Osteoblast (primary cell): ENCODE measurements around the gene POLR3H. TPM values are rescaled to one million over a fixed set of nuclear protein-coding genes. Genes with fewer than 3 reads are reported as not detected.

Experiments used
- DNase-seq: peaks from one replicate; pipeline ENCODE4 v3.0.0; 2011; ENCODE audit warnings: low spot score, mixed read lengths; ENCODE audit not compliant: insufficient read length; ENCODE audit errors: missing footprints
- H2AFZ ChIP-seq: 2 replicates; pipeline ENCODE4 v1.6.0; 2011; ENCODE audit warnings: mild to moderate bottlenecking, low read length
- H3K27ac ChIP-seq: 2 replicates; pipeline ENCODE4 v1.5.1; 2011; ENCODE audit warnings: mild to moderate bottlenecking, low read depth, low read length, moderate library complexity
- H3K27me3 ChIP-seq: 2 replicates; pipeline ENCODE4 v1.6.0; 2012; ENCODE audit warnings: mild to moderate bottlenecking, control low read depth, inconsistent platforms, low read length, moderate library complexity; ENCODE audit not compliant: insufficient read depth
- H3K36me3 ChIP-seq: 2 replicates; pipeline ENCODE4 v1.5.1; 2011; ENCODE audit warnings: mild to moderate bottlenecking, low read length, control low read depth, moderate library complexity; ENCODE audit not compliant: insufficient read depth
- H3K4me1 ChIP-seq: 2 replicates; pipeline ENCODE4 v1.5.1; 2011; ENCODE audit warnings: mild to moderate bottlenecking, low read length, control low read depth, moderate library complexity; ENCODE audit not compliant: insufficient read depth
- H3K4me2 ChIP-seq: 2 replicates; pipeline ENCODE4 v1.6.0; 2011; ENCODE audit warnings: mild to moderate bottlenecking, low read length; ENCODE audit not compliant: insufficient read depth
- H3K4me3 ChIP-seq: fragments of 200-600 bp; sonication (generic); 3 replicates; pipeline ENCODE4 v1.5.1; 2012; ENCODE audit warnings: mild to moderate bottlenecking, low read length, inconsistent platforms; ENCODE audit not compliant: insufficient read depth
- H3K79me2 ChIP-seq: 2 replicates; pipeline ENCODE4 v1.6.0; 2012; ENCODE audit warnings: mild to moderate bottlenecking, low read length, control low read depth, inconsistent platforms; ENCODE audit not compliant: insufficient read depth
- H3K9me3 ChIP-seq: 2 replicates; pipeline ENCODE4 v1.5.1; 2011; ENCODE audit warnings: low read depth, low read length, control low read depth
- H4K20me1 ChIP-seq: 2 replicates; pipeline ENCODE4 v1.6.0; 2012; ENCODE audit warnings: mild to moderate bottlenecking, low read length, control low read depth; ENCODE audit not compliant: insufficient read depth
- CTCF ChIP-seq: IDR thresholded peaks from 2 replicates; pipeline ENCODE4 v1.5.1; 2011; ENCODE audit warnings: mild to moderate bottlenecking, low read depth, low read length, moderate library complexity; ENCODE audit errors: extremely low read depth
- total RNA-seq: library from RNA; depleted of rRNA; stranded (reverse); fragments of >200 nt; gene quantifications from 2 replicates; pipeline ENCODE4 v1.2.3, GENCODE V29; 2012

POLR3H gene
- total RNA-seq, 1 donor: 27.9 TPM

DNA sequence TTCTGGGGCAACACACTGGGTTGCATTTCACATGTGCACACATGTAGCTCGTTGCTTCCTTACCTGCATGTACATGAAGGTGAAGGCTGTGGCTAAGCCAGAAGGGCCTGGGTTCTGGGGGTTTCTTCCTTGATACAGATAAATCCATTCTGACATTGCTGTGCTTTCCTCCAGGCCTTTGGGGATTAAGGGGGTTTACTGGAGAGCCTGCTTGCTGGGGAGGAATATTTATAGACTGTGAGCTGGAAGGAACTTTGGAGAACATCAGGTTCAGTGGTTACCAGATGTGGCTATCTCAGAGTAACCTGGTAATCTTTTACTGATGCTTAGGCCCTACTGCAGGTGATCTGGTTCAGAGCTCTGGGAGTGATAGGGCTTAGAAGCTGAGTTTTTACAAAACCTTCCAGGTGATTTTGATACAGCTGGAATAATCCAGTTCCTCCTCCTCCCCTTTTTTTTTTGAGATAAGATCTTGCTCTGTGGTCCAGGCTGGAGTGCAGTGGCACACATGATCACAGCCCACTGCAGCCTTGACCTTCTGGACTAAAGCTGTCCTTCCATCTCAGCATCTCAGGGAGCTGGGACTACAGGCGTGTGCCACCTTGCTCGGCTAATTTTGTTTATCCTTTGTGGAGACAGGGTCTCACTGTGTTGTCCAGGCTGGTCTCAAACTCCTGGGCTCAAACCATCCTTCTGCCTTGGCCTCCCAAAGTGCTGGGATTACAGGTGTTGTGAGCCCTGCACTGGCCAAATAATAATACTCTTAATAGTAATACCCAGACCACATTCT, 55.5 kb downstream of the POLR3H start:
- Histone ChIP-seq H3K9me3 (no peaks in the 10 kb centered on the region), H3K4me3 (no peak overlapping the region), H3K36me3 (peaks cover 5% of the 10 kb centered on the region), H3K27me3 (no peaks in the 10 kb centered on the region), H4K20me1 (peaks cover 58% of the 10 kb centered on the region), H3K79me2 (peaks cover 93% of the 10 kb centered on the region), H2AFZ (no peak overlapping the region), H3K4me1 (peaks cover 6% of the 10 kb centered on the region), H3K27ac (no peak overlapping the region), H3K4me2 (no peak overlapping the region)
- TF ChIP-seq CTCF: no peak
- DNase-seq: no peak

DNA sequence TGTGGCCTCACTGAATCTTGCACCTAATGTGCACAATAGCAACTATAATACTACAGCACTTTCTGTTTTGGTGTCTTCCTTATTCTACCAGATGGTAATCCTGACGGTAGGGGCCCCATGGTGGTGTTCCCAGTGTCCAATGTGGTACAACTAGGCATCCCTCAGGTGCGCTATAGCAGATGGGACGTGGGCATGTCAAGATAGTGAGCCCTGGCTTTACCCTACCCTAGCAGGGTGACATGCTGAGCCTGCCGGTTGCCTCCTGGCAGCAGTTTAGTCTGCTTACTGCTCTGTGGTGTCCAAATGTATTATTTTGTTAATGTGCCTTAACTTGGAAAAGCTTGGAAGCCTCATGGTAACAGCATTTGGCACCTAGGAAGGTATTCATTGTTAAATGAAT, 56.2 kb downstream of the POLR3H start:
- H3K4me3 ChIP-seq: no peak overlapping the region
- peaks cover 2% of the 10 kb centered on the region for H3K36me3 ChIP-seq
- H3K27me3 ChIP-seq: no peaks in the 10 kb centered on the region
- no peak overlapping the region for H3K27ac ChIP-seq
- peaks cover 56% of the 10 kb centered on the region for H4K20me1 ChIP-seq
- DNase-seq: no peak
- no peak overlapping the region for H2AFZ ChIP-seq
- H3K9me3 ChIP-seq: no peaks in the 10 kb centered on the region
- H3K79me2 ChIP-seq: peaks cover 89% of the 10 kb centered on the region
- peaks cover 13% of the 10 kb centered on the region for H3K4me1 ChIP-seq
- no peak overlapping the region for H3K4me2 ChIP-seq
- no peak for TF ChIP-seq CTCF

GRCh38 chr22:41487037-41487935, 57.0 kb downstream of the POLR3H start:
- H3K4me2 ChIP-seq: no peak overlapping the region
- no peak overlapping the region for H2AFZ ChIP-seq
- H3K4me3 ChIP-seq: no peak overlapping the region
- TF ChIP-seq CTCF: no peak
- no peaks in the 10 kb centered on the region for H3K36me3 ChIP-seq
- H3K9me3 ChIP-seq: no peaks in the 10 kb centered on the region
- peaks cover 64% of the 10 kb centered on the region for H4K20me1 ChIP-seq
- peaks cover 21% of the 10 kb centered on the region for H3K4me1 ChIP-seq
- no peak for DNase-seq
- H3K79me2 ChIP-seq: peaks cover 83% of the 10 kb centered on the region
- H3K27me3 ChIP-seq: no peaks in the 10 kb centered on the region
- no peak overlapping the region for H3K27ac ChIP-seq

DNA sequence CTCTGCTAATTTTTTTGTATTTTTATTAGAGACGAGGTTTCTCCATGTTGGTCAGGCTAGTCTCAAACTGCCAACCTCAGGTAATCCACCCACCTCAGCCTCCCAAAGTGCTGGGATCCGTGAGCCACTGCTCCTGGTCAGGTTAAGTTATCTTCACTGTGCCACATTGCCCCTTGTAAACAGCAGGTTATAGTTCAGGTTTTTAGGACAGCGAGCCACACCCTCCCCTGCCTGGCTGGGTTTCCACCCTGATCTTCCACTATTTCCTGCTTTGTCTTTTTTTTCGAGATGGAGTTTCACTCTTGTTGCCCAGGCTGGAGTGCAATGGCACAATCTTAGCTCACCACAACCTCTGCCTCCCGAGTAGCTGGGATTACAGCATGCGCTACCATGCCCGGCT, 59.2 kb downstream of the POLR3H start:
- no peak for DNase-seq
- Histone ChIP-seq H2AFZ (no peak overlapping the region), H3K27ac (no peak overlapping the region), H3K4me1 (peaks cover 39% of the 10 kb centered on the region), H4K20me1 (peaks cover 71% of the 10 kb centered on the region), H3K9me3 (no peaks in the 10 kb centered on the region), H3K27me3 (no peaks in the 10 kb centered on the region), H3K79me2 (peaks cover 80% of the 10 kb centered on the region), H3K4me3 (no peak overlapping the region), H3K36me3 (no peaks in the 10 kb centered on the region), H3K4me2 (no peak overlapping the region)
- TF ChIP-seq CTCF: no peak
